NCI-H1694 (cell line): ENCODE results near the gene SUCLG1.

ENCODE experiments used
- DNase-seq: peaks from one replicate; lab custom pipeline; 2025; lab: John Stamatoyannopoulos, UW

SUCLG1 gene

GRCh38 chr2:84461310-84461709 is 2.2 kb upstream of the SUCLG1 start:
- no peak for DNase-seq

- no peak for DNase-seq
Measured at GRCh38 chr2:84460670-84461069, 1.6 kb upstream of the SUCLG1 start.

DNA sequence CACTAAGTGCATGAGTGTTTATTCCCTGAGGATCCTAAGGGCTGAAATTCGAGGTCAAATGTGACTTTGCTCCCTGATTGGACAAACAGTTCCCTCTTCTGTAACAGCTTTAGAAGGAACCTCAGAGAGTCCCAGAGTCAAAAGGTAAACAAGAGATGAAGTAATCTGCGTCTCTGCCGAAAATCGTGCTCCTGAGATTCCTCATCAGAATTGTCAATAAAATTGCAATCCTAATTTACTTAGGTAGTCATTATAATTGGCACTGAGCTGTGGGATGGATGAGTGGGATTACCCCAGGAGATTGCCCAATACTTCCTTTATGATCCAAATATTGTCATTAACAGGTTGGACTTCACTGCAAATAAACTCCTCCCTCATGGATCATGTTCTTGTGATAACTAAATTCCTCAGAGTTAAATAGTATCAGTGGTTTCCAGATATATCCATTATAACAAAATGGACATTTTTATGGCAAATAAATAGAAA is 907 bp upstream of the SUCLG1 start:
- DNase-seq = no peak

- no peak for DNase-seq
Measured at GRCh38 chr2:84458551-84459017, 496 bp downstream of the SUCLG1 start.

DNA sequence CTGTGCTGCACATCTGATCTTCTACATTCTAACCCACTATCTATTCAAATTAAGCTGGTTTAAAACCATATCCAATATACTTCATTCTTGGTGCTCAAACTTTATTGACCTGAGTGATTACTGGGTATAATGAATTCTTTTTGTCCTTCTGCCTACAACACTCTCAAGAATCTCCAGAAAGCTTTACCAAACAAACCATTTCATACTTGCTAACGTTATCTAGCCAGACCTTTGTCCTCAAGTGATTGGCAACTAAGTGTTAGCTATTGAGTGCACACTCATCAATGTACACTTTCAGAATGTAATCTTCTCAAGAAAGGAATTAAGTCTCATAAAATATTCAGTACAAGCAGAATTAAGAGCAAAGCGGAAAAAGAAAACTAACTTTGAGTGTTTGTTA is 1.4 kb downstream of the SUCLG1 start:
- DNase-seq = no peak

GRCh38 chr2:84456156-84456555 is 2.9 kb downstream of the SUCLG1 start:
- DNase-seq = no peak

GRCh38 chr2:84454581-84454980 is 4.5 kb downstream of the SUCLG1 start:
- DNase-seq = no peak

DNA sequence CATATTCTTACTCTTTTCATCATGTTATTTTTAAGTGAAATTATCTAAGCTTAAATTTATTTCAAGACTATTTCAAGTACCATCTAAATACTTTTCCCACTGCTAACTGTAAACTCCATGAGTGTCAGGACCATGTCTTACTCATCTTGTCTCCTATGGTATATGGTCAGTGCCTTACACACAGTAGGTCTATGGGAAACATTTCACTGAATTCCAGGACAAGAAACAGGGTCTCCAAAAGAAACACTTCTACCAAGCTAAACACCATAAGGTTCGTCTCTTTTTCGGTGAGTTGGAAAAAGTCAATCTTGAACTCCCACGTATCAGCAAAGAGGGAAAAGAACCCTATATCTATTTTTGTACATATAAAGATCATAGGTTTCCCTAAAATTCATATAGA is 6.5 kb downstream of the SUCLG1 start:
- no peak for DNase-seq

- no peak for DNase-seq
Measured at GRCh38 chr2:84451579-84451978, 7.5 kb downstream of the SUCLG1 start.

DNA sequence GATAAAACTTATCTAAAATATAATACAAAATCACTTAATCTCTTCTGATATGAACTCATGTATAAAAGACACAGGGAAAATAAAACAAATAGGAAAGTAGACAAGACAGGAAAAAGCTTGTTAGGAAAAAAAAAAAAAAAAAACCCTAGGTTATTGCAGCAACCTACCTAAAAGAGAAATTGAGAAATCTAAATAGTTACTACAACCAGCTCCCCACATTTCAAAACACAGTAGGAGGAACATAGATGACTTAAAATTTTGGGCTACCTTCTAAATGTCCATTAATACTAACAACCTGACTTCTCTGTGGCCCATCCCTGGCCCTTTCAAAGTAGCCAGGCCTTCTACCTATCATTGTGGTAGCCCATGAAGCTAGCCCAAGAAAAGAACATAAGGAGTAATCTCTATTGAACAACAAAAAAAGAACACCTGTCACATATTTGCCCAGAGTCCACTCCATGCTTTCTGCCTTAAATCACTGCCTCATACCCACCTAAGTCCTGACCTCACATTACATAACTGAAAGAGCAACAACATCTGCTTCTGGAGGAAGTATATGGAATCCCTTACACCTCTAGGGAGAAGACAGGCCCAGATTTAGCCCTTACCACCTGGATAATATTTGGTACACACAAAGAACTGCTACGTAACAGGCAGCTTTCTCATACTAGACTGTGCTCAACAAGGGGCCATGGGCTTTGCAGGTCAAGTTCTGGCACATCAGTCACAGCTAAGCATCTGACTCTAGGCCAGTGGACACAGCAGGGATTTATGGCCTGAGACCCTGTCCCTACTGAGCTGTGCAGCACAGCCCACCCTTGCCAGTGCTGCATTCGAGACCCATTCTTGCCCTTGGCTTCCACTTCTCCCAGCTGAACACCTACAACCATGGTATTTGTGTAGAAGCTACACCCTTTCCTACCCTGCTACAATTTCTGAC is 8.5 kb downstream of the SUCLG1 start:
- no peak for DNase-seq

DNA sequence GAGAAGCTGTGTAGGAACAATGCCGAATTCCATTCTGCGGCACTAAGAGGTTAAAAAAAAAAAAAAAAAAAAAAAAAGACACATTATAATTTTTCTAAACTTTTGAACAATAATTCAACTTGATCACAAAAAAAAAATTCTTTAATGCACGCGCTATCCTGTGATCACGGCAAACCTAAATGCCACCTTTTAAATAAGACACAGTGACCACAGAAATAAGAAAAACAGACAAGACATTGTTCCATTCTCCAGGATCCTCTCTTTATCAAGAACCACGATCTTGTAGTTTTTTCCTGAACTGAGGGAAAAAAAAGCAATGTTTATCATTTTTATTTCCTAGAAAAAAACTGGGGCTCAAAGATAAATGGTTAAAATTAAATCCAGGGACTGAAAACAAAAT is 9.4 kb downstream of the SUCLG1 start:
- DNase-seq = no peak

GRCh38 chr2:84449055-84449454 is 10.0 kb downstream of the SUCLG1 start:
- no peak for DNase-seq

DNA sequence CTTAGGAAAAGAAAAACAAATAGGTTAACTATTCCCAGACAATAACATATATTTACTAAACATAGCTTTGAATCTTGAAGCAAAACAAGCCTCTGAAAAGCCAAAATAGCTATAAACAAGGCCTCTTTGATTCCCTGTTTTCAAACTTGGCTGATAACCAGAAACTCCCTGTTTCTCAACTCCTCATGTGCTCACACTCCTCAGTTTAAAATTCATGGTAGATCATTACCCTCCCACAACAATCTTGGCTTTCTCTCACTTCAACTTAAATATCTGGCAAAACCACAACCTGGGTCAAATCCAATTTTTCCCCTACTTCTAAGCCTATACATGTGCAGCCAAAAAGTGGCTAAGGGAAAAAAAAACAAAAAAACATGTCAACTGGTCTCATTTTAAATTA is 15.6 kb downstream of the SUCLG1 start:
- no peak for DNase-seq

GRCh38 chr2:84442888-84443287 is 16.2 kb downstream of the SUCLG1 start:
- no peak for DNase-seq

GRCh38 chr2:84441505-84441904 is 17.6 kb downstream of the SUCLG1 start:
- DNase-seq = no peak

DNA sequence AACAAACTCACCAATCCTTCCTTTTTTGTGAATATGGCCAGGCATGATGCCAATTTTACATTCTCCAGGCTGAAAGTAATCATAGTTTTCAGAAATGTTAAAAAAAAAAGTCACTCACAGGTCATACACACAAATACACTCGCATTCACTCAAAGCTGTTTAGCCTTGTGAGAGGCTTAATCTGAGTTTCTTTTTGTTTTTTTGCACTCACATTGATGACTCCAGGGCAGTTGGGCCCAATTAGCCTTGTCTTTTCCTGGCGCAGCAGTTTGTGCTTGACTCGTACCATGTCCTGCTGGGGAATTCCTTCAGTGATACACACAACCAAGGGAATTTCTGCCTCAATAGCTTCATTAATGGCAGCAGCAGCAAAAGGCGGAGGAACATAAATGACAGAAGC is 18.0 kb downstream of the SUCLG1 start:
- DNase-seq = no peak

GRCh38 chr2:84435345-84436025 is 23.6 kb downstream of the SUCLG1 start:
- DNase-seq = no peak

DNA sequence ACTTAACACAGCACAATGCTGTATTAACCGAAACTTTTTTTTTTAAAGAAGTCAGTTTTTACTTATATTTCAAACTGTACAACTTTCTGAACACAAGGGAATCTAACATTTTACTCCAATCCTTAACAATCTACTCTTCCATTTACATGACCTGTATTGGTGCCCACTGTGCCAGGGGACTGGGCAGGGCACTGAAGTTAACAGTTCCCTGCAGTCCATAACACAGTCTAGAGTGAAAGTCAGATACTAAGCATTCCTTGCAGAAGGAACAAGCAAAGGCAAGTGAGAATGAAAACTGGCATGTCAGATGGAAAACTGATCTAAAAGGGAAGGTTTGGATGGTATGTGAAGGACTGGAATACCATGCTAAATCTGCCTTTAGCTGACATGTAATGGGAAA is 29.8 kb downstream of the SUCLG1 start:
- DNase-seq = no peak

- no peak for DNase-seq
Measured at GRCh38 chr2:84427235-84428138, 31.6 kb downstream of the SUCLG1 start.

DNA sequence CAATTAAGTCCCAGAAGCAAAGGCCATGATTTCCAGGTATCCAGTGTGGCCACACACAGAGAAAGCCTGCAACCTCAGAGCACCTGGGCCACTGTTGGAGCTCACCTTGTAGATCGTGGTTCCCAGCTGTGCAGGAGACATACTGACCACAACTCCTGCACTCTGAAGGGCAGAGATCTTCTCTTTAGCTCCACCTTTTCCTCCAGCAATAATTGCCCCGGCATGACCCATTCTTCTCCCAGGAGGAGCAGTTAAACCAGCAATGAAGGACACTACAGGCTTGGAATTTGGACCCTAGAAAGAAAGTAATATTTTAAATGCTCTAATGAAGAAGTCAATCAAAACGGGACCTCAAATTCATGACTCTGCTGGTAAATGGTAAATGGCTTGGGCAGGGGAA is 33.8 kb downstream of the SUCLG1 start:
- DNase-seq = no peak

DNA sequence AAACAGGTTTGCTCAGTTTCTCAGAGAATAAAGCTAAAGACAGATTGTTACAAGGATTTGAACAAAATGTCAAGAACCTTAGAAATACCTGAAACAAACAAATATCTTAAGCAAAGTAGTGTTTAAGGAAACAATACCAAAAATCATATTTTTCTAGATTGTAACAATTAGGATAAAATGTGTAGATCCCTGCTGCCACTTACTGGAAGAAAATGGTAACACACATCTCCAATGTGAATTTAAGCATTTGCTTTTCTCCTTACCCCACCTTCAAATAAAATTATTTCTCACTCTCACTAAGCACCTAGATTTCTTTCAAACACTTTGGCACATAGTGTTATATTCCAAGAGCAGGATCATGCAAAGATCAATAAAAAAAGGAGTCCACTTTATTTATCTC is 34.9 kb downstream of the SUCLG1 start:
- DNase-seq = peak; percentile 33

DNA sequence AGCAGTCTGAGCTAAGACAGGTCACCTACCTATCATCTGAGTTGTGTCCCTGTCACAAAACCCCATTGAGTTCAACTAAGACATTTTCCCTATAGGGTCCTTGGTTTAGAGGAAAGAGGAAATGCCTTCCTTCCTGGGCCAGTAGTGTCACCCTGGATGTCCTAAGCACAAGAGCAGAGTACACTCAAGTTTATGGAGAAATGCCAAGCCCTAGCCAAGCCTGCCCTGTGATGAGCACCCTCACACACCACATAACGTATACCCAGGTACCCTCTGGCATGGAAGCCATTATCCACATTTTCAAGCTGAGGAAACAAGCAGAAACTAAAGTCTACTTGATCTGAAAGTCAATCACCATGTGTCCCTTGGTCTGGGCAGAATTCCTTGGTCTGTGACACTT is 37.3 kb downstream of the SUCLG1 start:
- no peak for DNase-seq
